HS-27A (cell line): ENCODE data around the gene DLEC1.
"Not testable (repeated sequence)": the region's sequence is repeated elsewhere in the genome, so short reads cannot be mapped to it uniquely, and the experiment has no call there.

Experiments
- DNase-seq: peaks from one replicate; pipeline ENCODE4 v3.0.0-alpha.2; 2012; ENCODE audit warnings: low read depth, missing footprints

Gene DLEC1

GRCh38 chr3:38120693-38121450 lies 81.9 kb downstream of the DLEC1 start:
- DNase-seq: no peak

- DNase-seq: no peak
Measured at GRCh38 chr3:38121451-38121831, 82.4 kb downstream of the DLEC1 start.

DNA sequence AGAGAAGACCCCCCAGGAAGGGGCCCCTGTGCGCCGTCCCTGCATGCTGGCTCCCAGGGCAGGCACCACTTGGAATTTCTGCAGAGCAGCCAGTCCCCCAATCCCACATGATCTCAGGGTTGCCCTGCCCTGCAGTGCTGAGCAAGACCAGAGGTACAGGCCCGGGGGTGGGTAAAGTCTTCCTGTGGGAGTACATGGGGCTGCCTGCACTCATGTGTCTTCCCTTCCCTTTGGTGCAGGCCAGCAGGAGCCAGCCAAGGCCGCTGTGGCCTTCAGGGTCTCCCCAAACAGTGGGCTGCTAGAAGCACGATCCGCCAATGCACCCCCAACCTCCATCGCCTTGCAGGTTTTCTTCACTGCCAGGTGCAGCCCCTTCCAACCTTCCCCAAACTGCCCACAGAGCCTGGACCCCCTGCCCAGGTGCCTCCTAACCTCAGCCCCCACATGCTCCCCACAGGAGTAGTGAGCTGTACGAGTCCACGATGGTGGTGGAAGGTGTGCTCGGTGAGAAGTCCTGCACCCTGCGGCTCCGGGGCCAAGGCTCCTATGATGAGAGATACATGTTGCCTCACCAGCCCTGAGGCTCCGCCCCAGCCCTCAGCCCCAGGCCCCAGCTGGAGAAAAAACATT lies 82.9 kb downstream of the DLEC1 start:
- DNase-seq: no peak

- DNase-seq: no peak
Measured at GRCh38 chr3:38122712-38123290, 83.8 kb downstream of the DLEC1 start.

DNA sequence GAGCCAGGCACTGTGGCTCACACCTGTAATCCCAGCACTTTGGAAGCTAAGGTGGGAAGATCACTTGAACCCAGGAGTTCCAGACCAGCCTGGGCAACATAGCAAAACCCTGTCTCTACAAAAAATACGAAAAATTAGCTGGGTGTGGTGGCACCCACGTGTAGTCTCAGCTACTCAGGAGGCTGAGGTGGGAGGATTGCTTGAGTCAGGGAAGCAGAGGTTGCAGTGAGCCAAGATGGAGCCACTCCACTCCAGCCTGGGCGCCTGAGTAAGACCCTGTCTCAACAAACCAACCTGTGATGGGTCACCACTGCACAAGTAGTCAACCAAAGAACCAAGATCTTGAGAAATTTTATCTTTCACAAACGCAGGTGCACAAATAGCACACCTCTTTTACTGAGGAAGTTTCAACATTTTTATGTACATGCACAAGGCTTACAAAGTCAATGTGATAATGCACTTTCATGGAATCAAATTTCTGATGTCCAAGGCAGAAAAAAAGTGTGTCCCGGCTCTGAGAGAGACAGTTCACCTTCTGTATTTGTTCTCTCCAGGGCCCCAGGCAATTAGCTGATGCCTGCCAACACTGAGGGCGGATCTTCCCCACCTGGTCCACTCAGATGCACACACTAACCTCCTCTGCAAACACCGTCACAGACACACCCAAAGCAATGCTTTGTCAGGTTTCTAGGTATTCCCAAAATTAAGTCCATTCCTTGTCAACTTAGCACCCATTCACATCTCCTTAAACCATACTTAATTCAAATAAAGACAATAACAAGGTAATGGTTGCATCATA lies 85.5 kb downstream of the DLEC1 start:
- no peak for DNase-seq

DNA sequence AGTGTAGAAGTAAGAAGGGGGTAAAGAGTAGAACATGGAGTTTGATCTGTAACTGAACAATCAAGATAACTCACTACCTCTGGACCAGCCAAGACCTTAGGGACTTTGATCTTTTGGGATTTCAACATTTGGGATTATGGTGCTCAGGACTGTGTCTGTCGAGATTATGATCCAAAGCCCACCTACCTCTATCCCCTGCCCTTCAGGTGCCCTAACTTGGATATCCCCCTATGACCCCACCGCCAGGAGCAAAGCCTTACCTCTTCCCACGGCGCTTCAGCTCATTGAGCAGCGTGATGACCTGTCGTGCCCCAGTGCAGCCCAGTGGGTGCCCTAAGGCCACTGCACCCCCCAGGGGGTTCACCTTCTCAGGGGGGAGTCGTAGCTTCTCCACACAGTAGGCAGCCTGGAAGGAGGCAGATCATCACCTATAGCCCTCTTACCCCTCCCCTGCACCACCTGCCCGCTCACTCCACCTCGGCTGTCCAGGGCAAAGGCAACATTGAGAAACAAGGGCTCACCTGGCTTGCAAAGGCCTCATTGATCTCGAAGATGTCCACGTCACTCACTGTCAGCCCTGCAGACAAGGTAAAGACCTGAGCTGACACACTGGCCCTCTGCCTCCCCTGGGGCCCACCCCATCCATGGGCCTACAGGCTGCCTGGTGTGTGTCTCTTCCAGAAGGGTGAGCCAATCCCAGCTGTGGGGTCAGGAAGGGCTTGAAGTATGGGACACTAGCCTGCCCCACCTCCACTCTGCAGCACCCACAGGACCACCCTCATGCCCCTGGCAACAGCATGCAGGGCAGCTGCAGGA lies 86.5 kb downstream of the DLEC1 start:
- DNase-seq: no peak

DNA sequence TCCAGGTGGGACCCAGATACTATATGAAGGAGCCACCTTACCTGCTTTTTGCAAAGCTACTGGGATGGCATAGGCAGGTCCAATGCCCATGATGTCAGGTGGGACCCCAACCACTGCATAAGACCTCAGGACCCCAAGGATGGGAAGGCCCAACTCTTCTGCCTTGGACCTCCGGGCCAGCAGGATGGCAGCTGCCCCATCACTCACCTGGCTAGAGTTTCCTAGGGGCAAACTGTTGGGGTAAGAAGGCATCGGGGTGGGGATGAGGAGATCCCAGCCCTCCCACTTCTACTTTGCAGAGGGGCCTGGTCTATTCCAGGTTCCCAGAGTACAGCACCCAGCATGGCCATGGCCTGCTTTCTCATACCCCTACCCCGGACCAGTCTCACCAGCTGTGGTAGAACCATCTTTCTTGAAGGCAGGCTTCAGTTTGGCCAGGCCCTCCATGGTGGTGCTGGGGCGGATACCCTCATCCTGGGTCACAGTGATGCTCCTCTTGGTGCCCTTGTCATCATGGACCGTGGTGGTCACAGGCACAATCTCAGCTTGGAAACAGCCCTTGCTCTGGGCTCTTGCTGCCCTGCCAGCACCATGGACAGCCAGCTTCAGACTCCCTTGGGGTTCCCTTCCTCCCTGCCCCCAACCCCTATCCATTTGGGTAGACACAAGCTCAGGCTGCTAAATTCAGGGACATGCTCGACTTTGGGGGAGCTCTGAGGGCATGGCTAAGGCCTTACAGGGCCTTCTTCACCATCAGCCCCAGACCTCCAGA lies 87.3 kb downstream of the DLEC1 start:
- no peak for DNase-seq

- DNase-seq: no peak
Measured at GRCh38 chr3:38127611-38128302, 88.7 kb downstream of the DLEC1 start.

- no peak for DNase-seq
Measured at GRCh38 chr3:38128303-38128655, 89.3 kb downstream of the DLEC1 start.

DNA sequence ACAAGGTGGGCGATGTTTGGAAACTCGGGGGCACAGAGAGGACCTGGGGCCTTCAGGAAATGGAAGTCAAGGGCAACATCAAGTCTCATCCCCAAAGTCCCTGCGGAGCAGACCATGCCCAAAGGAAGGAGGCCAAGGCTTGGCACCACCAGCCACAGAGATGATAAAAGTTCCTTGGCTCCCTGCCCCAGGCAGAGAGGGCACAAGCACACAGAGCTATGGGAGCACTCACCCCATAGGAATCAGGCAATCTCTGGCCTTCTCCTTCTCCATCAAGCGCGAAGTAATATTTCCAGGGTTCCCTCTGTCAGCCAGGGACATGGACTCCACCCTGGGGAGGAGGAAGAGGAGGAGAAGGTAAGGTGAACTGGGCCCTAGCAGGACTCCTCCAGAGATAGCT lies 90.0 kb downstream of the DLEC1 start:
- DNase-seq: no peak

DNA sequence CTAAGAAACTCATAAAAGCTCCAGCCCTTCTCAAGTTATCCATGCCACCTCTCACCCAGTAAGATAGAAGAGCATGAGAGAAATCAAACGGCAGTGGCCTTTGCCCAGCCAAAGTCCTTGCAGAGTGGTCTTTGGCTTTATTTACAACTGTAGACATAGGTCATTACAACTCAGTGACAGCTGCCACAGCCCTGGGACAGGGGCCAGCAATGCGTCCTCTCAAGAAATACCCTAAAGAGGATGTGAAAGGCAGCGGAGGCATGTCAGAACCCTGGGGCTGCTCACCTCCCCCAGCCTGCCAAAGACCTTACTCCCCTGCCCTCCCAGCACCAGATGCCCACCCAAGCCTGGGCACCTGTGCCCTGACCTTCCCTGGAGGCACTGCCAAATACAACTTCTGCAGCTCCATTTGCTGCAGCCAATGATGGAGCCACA lies 91.6 kb downstream of the DLEC1 start:
- no peak for DNase-seq

DNA sequence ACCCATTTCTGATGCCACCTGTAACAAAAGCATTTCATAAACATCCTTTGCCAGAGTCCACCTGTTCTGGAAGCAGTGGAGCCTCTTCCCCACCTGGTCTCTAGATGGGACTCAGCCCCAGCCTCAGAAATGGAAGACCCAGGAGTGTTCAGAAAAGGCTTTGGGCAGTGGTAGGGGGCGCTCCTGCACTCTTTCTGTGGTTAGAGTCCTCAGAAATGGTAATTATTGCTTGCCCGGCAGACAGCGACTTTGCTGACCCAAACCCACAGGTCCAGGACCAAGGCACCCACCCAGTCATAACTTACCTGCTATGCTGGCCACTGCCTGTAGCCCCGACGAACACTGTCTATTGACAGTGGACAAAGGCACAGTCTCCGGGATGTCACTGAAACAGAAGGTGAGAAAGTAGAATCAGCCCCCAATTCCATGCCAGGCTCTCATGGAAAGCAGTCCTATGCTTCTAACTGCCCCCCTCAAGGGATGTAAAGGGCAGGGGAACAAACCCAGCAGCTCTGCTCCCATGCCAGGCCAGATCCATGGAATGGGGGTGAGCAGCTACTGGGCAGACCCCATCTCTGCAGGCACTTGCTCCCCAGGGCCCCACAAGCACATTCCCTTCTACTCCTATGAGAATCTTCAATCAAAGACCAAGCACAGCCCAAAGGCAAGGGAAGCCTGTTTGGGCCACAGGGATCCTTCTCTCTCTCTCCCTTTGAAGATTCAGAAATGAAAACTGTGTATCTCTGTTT lies 92.8 kb downstream of the DLEC1 start:
- no peak for DNase-seq

DNA sequence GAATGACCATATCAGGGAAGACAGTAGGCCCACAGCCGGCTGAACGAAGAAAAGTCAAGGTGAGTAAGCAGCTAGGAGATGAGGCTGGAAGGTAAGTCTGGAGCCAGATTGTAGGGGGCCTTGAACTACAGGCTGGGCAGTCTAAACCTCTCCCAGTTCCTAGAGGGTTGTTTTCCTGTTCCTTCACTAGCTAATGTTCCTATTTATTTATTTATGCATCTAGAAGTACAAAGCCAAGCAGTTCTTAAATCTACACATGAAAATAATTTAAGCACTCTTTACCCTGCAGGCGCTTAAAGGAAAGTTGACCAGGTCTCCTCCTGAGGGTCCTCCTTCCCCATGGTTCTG lies 94.2 kb downstream of the DLEC1 start:
- DNase-seq: no peak

DNA sequence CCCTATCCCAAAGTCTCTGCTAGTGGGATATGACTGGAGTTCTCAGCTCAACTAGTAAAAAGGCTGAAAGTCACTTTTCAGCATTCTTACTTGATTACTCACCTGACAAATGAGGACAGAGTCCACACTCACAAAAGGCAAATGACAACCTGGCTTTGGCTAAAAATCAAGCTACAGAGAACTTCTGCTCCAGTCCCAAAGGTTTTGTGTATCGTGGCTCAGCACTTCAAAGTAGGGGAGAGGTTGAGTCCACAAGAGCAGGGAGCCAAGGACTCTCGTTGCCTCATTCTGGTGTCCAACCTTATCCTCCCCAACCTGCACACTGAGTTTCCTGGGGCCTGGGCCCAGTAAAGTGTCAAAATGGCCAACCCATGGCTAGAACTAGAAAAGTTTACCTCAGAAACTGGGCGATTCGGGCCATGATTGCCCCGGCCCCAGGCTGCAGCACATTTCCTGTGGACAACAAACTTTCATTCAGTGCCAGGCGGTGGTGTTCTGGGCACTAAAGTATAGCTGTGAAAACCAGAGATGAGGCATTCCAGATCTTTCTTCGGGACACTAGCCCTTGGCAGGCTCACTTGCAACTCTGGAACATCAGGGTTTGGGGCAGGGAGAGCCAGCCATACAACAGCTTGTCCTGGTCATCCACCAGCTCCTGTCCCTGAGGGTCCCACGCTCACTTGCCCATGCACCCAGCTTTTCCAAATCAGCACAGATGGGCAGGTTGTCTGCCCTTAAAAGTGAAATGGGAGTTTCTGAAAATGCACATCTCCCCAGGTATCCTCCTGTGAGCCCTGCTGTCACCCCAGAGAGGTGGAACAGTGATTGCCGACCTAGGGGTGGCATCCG lies 94.8 kb downstream of the DLEC1 start:
- no peak for DNase-seq

- DNase-seq: not testable (repeated sequence)
Measured at GRCh38 chr3:38134517-38135143, 95.6 kb downstream of the DLEC1 start.

DNA sequence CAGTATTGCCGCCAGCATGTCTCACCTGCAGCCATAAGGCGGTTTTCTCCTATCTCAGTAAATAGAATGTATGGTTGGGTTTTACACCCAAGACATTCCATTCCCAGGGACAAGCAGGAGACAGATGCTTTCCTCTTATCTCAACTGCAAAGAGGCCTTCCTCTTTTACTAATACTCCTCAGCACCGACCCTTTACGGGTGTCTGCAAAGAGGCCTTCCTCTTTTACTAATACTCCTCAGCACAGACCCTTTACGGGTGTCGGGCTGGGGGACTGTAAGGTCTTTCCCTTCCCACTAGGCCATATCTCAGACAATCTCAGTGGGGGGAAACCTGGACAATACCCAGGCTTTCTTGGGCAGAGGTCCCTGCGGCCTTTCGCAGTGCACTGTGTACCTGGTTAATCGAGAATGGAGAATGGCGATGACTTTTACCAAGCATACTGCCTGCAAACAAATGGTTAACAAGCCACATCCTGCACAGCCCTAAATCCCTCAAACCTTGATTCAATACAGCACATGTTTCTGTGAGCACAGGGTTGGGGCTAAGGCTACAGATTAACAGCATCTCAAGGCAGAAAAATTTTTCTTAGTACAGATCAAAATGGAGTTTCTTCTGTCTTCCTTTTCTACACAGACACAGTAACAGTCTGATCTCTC lies 96.7 kb downstream of the DLEC1 start:
- not testable (repeated sequence) for DNase-seq

DNA sequence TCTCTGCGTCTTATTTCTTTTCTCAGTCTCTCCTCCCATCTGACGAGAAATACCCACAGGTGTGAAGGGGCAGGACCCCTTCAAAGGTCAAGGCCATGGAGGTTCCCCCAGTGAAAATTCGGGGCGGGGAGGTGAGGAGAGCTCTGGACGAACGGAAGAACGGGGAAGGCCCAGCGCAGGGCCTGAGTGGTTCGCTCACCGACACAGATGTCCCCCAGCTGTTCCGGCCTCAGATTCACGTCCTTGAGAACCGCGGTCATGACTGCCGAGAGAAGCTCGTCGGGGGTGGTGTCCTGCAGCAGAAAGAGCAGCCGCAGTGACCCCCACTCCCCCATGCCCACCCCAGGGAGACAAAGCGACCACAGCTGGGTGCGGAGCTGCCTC lies 97.4 kb downstream of the DLEC1 start:
- no peak for DNase-seq
